CD4-positive, alpha-beta T cell (primary cell): Measurements from ENCODE around the gene DCK. TPM values are rescaled to one million over a fixed set of nuclear protein-coding genes. Genes with fewer than 3 reads are reported as not detected.

Experiments
- ATAC-seq: fragments of 200-7000 bp; cut with Tn5 transposase; one replicate; pipeline ENCODE4 v1.10.0; 2022; ENCODE audit warnings: mild to moderate bottlenecking; ENCODE audit not compliant: poor library complexity
- CTCF ChIA-PET: fragments of 350-600 bp; sonication (Branson Sonifier 250); formaldehyde crosslinking; loops from one replicate; lab custom pipeline; 2021; ENCODE audit warnings: antibody characterized with exemption, inconsistent platforms; lab: Charles Lee
- POLR2A ChIA-PET: fragments of 350-600 bp; sonication (Branson Sonifier 250); formaldehyde crosslinking; loops from one replicate; lab custom pipeline; 2021; ENCODE audit warnings: antibody characterized with exemption, inconsistent platforms; lab: Charles Lee
- DNase-seq, 14 experiments: peaks; one replicate each; pipeline ENCODE4 v3.0.0-alpha.2; 2013 to 2020; ENCODE audit warnings: mixed read lengths in 2 of 14
- H3K27ac ChIP-seq, 2 donors: one replicate each; pipeline versions ENCODE4 v1.5.1 to v1.7.0; 2013; ENCODE audit warnings: low read length in 2 of 2, low read depth in 1 of 2, mild to moderate bottlenecking in 1 of 2
- H3K27me3 ChIP-seq, 2 experiments: 1 replicate in 1 of 2; 2 replicates in 1 of 2; pipeline versions ENCODE4 v1.6.1 to v1.7.0; 2013; ENCODE audit warnings: low read length in 2 of 2, control low read depth in 1 of 2, mild to moderate bottlenecking in 1 of 2, moderate library complexity in 1 of 2; ENCODE audit not compliant: insufficient read depth in 2 of 2, control insufficient read depth in 1 of 2
- H3K36me3 ChIP-seq: one replicate; pipeline ENCODE4 v1.6.1; 2013; ENCODE audit warnings: low read length, control low read depth; ENCODE audit not compliant: insufficient read depth
- H3K4me1 ChIP-seq: one replicate; pipeline ENCODE4 v1.6.1; 2013; ENCODE audit warnings: low read length, control low read depth; ENCODE audit not compliant: insufficient read depth
- H3K4me3 ChIP-seq: one replicate; pipeline ENCODE4 v1.5.1; 2013; ENCODE audit warnings: mild to moderate bottlenecking, low read length, moderate library complexity
- H3K9me3 ChIP-seq, 2 experiments: 1 replicate in 1 of 2; 2 replicates in 1 of 2; pipeline versions ENCODE4 v1.6.1 to v1.7.0; 2013; ENCODE audit warnings: low read length in 2 of 2, mild to moderate bottlenecking in 2 of 2, control low read depth in 1 of 2, moderate library complexity in 1 of 2; ENCODE audit not compliant: control insufficient read depth in 1 of 2, insufficient read depth in 1 of 2
- H3K27ac Mint-ChIP-seq: one replicate; pipeline ENCODE4 v1.8.0; 2020; ENCODE audit warnings: mixed read lengths
- H3K27me3 Mint-ChIP-seq: one replicate; pipeline ENCODE4 v1.8.0; 2021; ENCODE audit warnings: mixed read lengths
- H3K36me3 Mint-ChIP-seq: one replicate; pipeline ENCODE4 v1.8.0; 2021; ENCODE audit warnings: low read depth, mixed read lengths
- H3K4me1 Mint-ChIP-seq: one replicate; pipeline ENCODE4 v1.8.0; 2021; ENCODE audit warnings: low read depth, mixed read lengths
- H3K4me3 Mint-ChIP-seq: one replicate; pipeline ENCODE4 v1.8.0; 2020; ENCODE audit warnings: mild to moderate bottlenecking, mixed read lengths
- H3K9me3 Mint-ChIP-seq: one replicate; pipeline ENCODE4 v1.8.0; 2020; ENCODE audit warnings: mixed read lengths
- CTCF ChIP-seq: fragments of 200-600 bp; IDR thresholded peaks from one replicate; pipeline ENCODE4 v1.8.0; 2022; ENCODE audit warnings: antibody characterized with exemption, mild to moderate bottlenecking
- intact Hi-C, 2 experiments: fragments of 100-400 bp; cut with DNase I in 1 of 2; cut with micrococcal nuclease in 1 of 2; formaldehyde crosslinking; loops; one replicate each; pipeline versions ENCODE4 v1.15.1 to v1.9.0; 2023 to 2025; cut with DNase I, micrococcal nuclease
- total RNA-seq, 174 experiments: library from RNA in 2 of 174; stranded (reverse) in 2 of 174; gene quantifications; one replicate each; pipeline ENCODE4 v1.2.3 and lab custom pipeline; 2021 to 2026

The DCK gene
- total RNA-seq, 2 experiments from 2014 or later = 12.8 to 13.9 TPM

- CTCF ChIA-PET = no interaction called here
- POLR2A ChIA-PET = no interaction called here
- H3K4me3 Mint-ChIP-seq = no peak overlapping the region
These were observed 17.2 kb upstream of the DCK start for GRCh38 chr4:70976252-70976651.

GRCh38 chr4:70979445-70980008 is 13.9 kb upstream of the DCK start:
- Mint-ChIP-seq H3K4me1 (no peaks in the 10 kb centered on the region), H3K4me3 (no peak overlapping the region), H3K9me3 (no peaks in the 10 kb centered on the region), H3K27ac (no peak overlapping the region), H3K27me3 (no peaks in the 10 kb centered on the region), H3K36me3 (peaks cover 38% of the 10 kb centered on the region)
- no peaks in the 10 kb centered on the region for H3K27me3 ChIP-seq
- CTCF ChIA-PET = no interaction called here
- H3K4me1 ChIP-seq = no peaks in the 10 kb centered on the region
- ATAC-seq (no peak), DNase-seq (no peak)
- POLR2A ChIA-PET = no interaction called here
- no peak overlapping the region for H3K4me3 ChIP-seq
- H3K36me3 ChIP-seq = no peaks in the 10 kb centered on the region
- intact Hi-C loops = loop anchor here (5.0 to 10.0 kb wide), 4 partner anchors 205 to 1325 kb away; no protein-coding TSS in a partner anchor
- no peak overlapping the region for H3K27ac ChIP-seq
- H3K9me3 ChIP-seq = no peaks in the 10 kb centered on the region
- no peak for TF ChIP-seq CTCF

More at GRCh38 chr4:70976252-70976651, 17.2 kb upstream of the DCK start:
- Mint-ChIP-seq H3K9me3 (no peaks in the 10 kb centered on the region), H3K4me1 (peaks cover 8% of the 10 kb centered on the region), H3K27me3 (no peaks in the 10 kb centered on the region), H3K36me3 (peaks cover 53% of the 10 kb centered on the region), H3K27ac (no peak overlapping the region)
- no peaks in the 10 kb centered on the region for H3K9me3 ChIP-seq
- no peaks in the 10 kb centered on the region for H3K27me3 ChIP-seq
- ATAC-seq = no peak
- H3K27ac ChIP-seq = no peak overlapping the region
- no peak for DNase-seq
- no peak overlapping the region for H3K4me3 ChIP-seq
- no peaks in the 10 kb centered on the region for H3K36me3 ChIP-seq
- intact Hi-C loops = no loop called here
- H3K4me1 ChIP-seq = no peaks in the 10 kb centered on the region
- no peak for TF ChIP-seq CTCF

- no peaks in the 10 kb centered on the region for H3K4me1 Mint-ChIP-seq
- DNase-seq (no peak), ATAC-seq (no peak)
- H3K27me3 ChIP-seq = no peaks in the 10 kb centered on the region
- no peak for TF ChIP-seq CTCF
- no peaks in the 10 kb centered on the region for H3K36me3 ChIP-seq
- intact Hi-C loops = loop anchor here (5.0 to 10.0 kb wide), 4 partner anchors 205 to 1325 kb away; no protein-coding TSS in a partner anchor
- no peaks in the 10 kb centered on the region for H3K4me1 ChIP-seq
- peaks cover 31% of the 10 kb centered on the region for H3K36me3 Mint-ChIP-seq
- H3K27ac ChIP-seq = no peak overlapping the region
- no peak overlapping the region for H3K4me3 ChIP-seq
- no peaks in the 10 kb centered on the region for H3K9me3 ChIP-seq
- no peaks in the 10 kb centered on the region for H3K27me3 Mint-ChIP-seq
- no peak overlapping the region for H3K4me3 Mint-ChIP-seq
- no peaks in the 10 kb centered on the region for H3K9me3 Mint-ChIP-seq
- no peak overlapping the region for H3K27ac Mint-ChIP-seq
- ChIA-PET CTCF (no interaction called here), POLR2A (no interaction called here)
These were observed 13.3 kb upstream of the DCK start for GRCh38 chr4:70980196-70980595.
